K562 (cell line): ENCODE measurements around the gene CCDC183. TPM values are rescaled to one million over a fixed set of nuclear protein-coding genes. Genes with fewer than 3 reads are reported as not detected.

Source experiments
- ATAC-seq: fragments of 200-7000 bp; cut with Tn5 transposase; 3 replicates; pipeline ENCODE4 v1.9.1; 2020; ENCODE audit warnings: moderate library complexity
- BruUV-seq: library from RNA; stranded (reverse); fragments of 400-500 nt; replicated peaks from 2 replicates; lab custom pipeline; 2021; lab: Mats Ljungman, UMichigan
- CTCF ChIA-PET: fragments of 300-600 bp; formaldehyde crosslinking; extraction: SDS; loops from one replicate; lab custom pipeline; 2021; ENCODE audit warnings: low intra/inter-chr PET ratio; lab: Yijun Ruan, JAX
- POLR2A ChIA-PET: fragments of 300-600, 350-650 bp; sonication (Branson Sonifier 250); formaldehyde crosslinking; extraction: SDS; loops from one replicate; lab custom pipeline; 2021; ENCODE audit warnings: antibody characterized with exemption, inconsistent platforms; lab: Yijun Ruan, JAX
- DNase-seq, 4 experiments: peaks; one replicate each; pipeline versions ENCODE4 v3.0.0 to v3.0.0-alpha.2; 2011 to 2018; ENCODE audit warnings: low spot score in 3 of 4, mixed read lengths in 3 of 4; ENCODE audit errors: extremely low read depth in 1 of 4
- FAIRE-seq: peaks from 2 replicates; lab custom pipeline; 2011; peaks lifted over from hg19 to GRCh38; lab: Jason Lieb, UNC
- H2AFZ ChIP-seq: 2 replicates; pipeline ENCODE4 v1.6.0; 2011; ENCODE audit warnings: low read depth, low read length, control low read depth, inconsistent platforms
- H3K27ac ChIP-seq: fragments of 200-600 bp; 3 replicates; pipeline ENCODE4 v1.8.0; 2011; ENCODE audit warnings: low read depth, mild to moderate bottlenecking, control low read depth, inconsistent platforms, low read length, moderate library complexity, mixed read lengths; ENCODE audit errors: extremely low read depth
- H3K27me3 ChIP-seq, 2 experiments: fragments of 300-600 bp in 1 of 2; 2 replicates in 1 of 2; 3 replicates in 1 of 2; pipeline versions ENCODE4 v1.6.0 to v1.8.0; 2011; ENCODE audit warnings: inconsistent platforms in 2 of 2, low read length in 2 of 2, mild to moderate bottlenecking in 1 of 2, mixed read lengths in 1 of 2, moderate library complexity in 1 of 2; ENCODE audit not compliant: control insufficient read depth in 2 of 2, insufficient read depth in 2 of 2
- H3K36me3 ChIP-seq: fragments of 300-600 bp; 3 replicates; pipeline ENCODE4 v1.8.0; 2011; ENCODE audit warnings: mild to moderate bottlenecking, low read length, inconsistent platforms; ENCODE audit not compliant: control insufficient read depth, insufficient read depth
- H3K4me1 ChIP-seq, 2 experiments: fragments of 200-600 bp in 1 of 2; replicated peaks in 1 of 2; 2 replicates in 1 of 2; 3 replicates in 1 of 2; pipeline versions ENCODE4 v1.5.1 to v1.8.0; 2011; ENCODE audit warnings: inconsistent platforms in 2 of 2, low read length in 2 of 2, mild to moderate bottlenecking in 1 of 2, mixed read lengths in 1 of 2, moderate library complexity in 1 of 2; ENCODE audit not compliant: control insufficient read depth in 2 of 2, insufficient read depth in 2 of 2
- H3K4me2 ChIP-seq: 2 replicates; pipeline ENCODE4 v1.6.1; 2011; ENCODE audit warnings: low read length, control low read depth, inconsistent platforms, mixed read lengths; ENCODE audit not compliant: insufficient read depth
- H3K4me3 ChIP-seq: fragments of 200-600 bp; sonication (generic), shearing (Covaris generic); 2 replicates; pipeline ENCODE4 v1.5.1; 2016; ENCODE audit warnings: control low read depth, inconsistent platforms
- H3K79me2 ChIP-seq: fragments of 200-600 bp; 3 replicates; pipeline ENCODE4 v1.8.0; 2011; ENCODE audit warnings: low read length, inconsistent platforms; ENCODE audit not compliant: control insufficient read depth, insufficient read depth
- H3K9ac ChIP-seq, 2 experiments: 2 replicates each; pipeline versions ENCODE4 v1.6.0 to v1.6.1; 2011; ENCODE audit warnings: low read depth in 2 of 2, low read length in 2 of 2, control low read depth in 1 of 2, inconsistent platforms in 1 of 2, mild to moderate bottlenecking in 1 of 2, mixed read lengths in 1 of 2; ENCODE audit not compliant: insufficient read depth in 1 of 2
- H3K9me1 ChIP-seq: one replicate; pipeline ENCODE4 v1.6.0; 2011; ENCODE audit warnings: inconsistent platforms, mild to moderate bottlenecking, low read length, moderate library complexity; ENCODE audit not compliant: control insufficient read depth, insufficient read depth
- H3K9me3 ChIP-seq: replicated peaks from 2 replicates; pipeline ENCODE4 v1.5.1; 2011; ENCODE audit warnings: low read depth, low read length, inconsistent platforms; ENCODE audit not compliant: control insufficient read depth, insufficient read depth
- H4K20me1 ChIP-seq: replicated peaks from 2 replicates; pipeline ENCODE4 v1.6.1; 2011; ENCODE audit warnings: low read length, inconsistent platforms, mixed read lengths; ENCODE audit not compliant: control insufficient read depth, insufficient read depth
- BCLAF1 ChIP-seq, 2 experiments: fragments of 450-650 bp in 1 of 2; IDR thresholded peaks; 2 replicates each; pipeline ENCODE4 v1.6.1; 2011 to 2017; ENCODE audit warnings: low read depth in 2 of 2, antibody characterized with exemption in 1 of 2, borderline replicate concordance in 1 of 2, low read length in 1 of 2, mild to moderate bottlenecking in 1 of 2, mixed read lengths in 1 of 2; ENCODE audit not compliant: control insufficient read depth in 1 of 2
- NFE2L1 ChIP-seq: fragments of 450-650 bp; IDR thresholded peaks from 2 replicates; pipeline ENCODE4 v1.6.1; 2016; ENCODE audit warnings: missing genetic modification characterization, low read depth, mild to moderate bottlenecking, missing compliant biosample characterization, moderate library complexity, borderline replicate concordance
- RFX5 ChIP-seq: IDR thresholded peaks from 2 replicates; pipeline ENCODE4 v1.6.1; 2011; ENCODE audit warnings: low read depth, mild to moderate bottlenecking, improper control_type of control experiment, low read length
- SNRNP70 ChIP-seq: fragments of 200-400 bp; formaldehyde crosslinking; optimal IDR thresholded peaks from 2 replicates; pipeline ENCODE3; 2017; ENCODE audit warnings: low read depth, low read length
- TAF15 ChIP-seq: fragments of 200-400 bp; formaldehyde crosslinking; IDR thresholded peaks from 2 replicates; pipeline ENCODE4 v1.6.1; 2017; ENCODE audit warnings: mild to moderate bottlenecking, low read depth, low read length, moderate library complexity
- TARDBP ChIP-seq: fragments of 450-650 bp; IDR thresholded peaks from 2 replicates; pipeline ENCODE4 v1.6.1; 2016
- TCFL5 ChIP-seq: fragments of 250-450 bp; sonication (Bioruptor Pico); conservative IDR thresholded peaks from 2 replicates; pipeline ENCODE4 v1.6.1; 2021; ENCODE audit warnings: mild to moderate bottlenecking, moderate library complexity, matching md5 sums
- ZBTB7A ChIP-seq: IDR thresholded peaks from 2 replicates; pipeline ENCODE4 v1.6.1; 2011; ENCODE audit warnings: low read depth, mild to moderate bottlenecking, low read length, moderate library complexity, borderline replicate concordance; ENCODE audit not compliant: control insufficient read depth
- ZBTB8A ChIP-seq: fragments of 450-650 bp; IDR thresholded peaks from 2 replicates; pipeline ENCODE4 v1.6.1; 2018; ENCODE audit warnings: mild to moderate bottlenecking, moderate library complexity; ENCODE audit not compliant: partially characterized antibody
- ZNF740 ChIP-seq, 3 experiments: fragments of 200-800 bp in 1 of 3; sonication (Bioruptor generic) in 1 of 3; sonication (generic) in 1 of 3; formaldehyde crosslinking in 1 of 3; IDR thresholded peaks; 2 replicates each; pipeline versions ENCODE4 v1.6.1 to v1.8.0; 2016 to 2022; ENCODE audit warnings: mild to moderate bottlenecking in 2 of 3, missing compliant biosample characterization in 2 of 3, missing genetic modification characterization in 2 of 3, missing genetic modification reagents in 1 of 3
- WGBS: fragments of 100-300 bp; shearing (Covaris generic); methylation state at CpG from one replicate; pipeline ENCODE4 v1.1.6; 2016; ENCODE audit warnings: low coverage, mixed read lengths; ENCODE audit not compliant: insufficient coverage; ENCODE audit errors: missing lambda C conversion rate; 5-methylcytosine and 5-hydroxymethylcytosine counted together
- in situ Hi-C: fragments of 300-500 bp; cut with MboI; formaldehyde crosslinking; loops from 4 replicates; pipeline ENCODE4 v1.15.0; 2018; ENCODE audit warnings: inconsistent platforms, mixed read lengths
- intact Hi-C: fragments of 100-400 bp; cut with micrococcal nuclease; formaldehyde crosslinking; loops from 2 replicates; pipeline ENCODE4 v1.14.2; 2022
- polyA plus RNA-seq, 8 experiments: library from polyadenylated mRNA; depleted of rRNA in 4 of 8; stranded (reverse) in 5 of 8; unstranded in 3 of 8; fragments of >200 nt; fragmentation: Nextera tagmentation in 2 of 8; fragmentation: Illumina TruSeq in 1 of 8; extraction: Ambion mirVana in 2 of 8; extraction: Trizol in 1 of 8; gene quantifications; 2 replicates each; pipeline versions ENCODE4 v1.2.1 to v1.2.3, GENCODE V29; 2011 to 2014; ENCODE audit warnings: inconsistent platforms in 1 of 8, missing spikeins in 1 of 8
- total RNA-seq, 7 experiments: library from RNA; depleted of rRNA in 6 of 7; stranded (reverse); fragments of >200 nt in 6 of 7; fragmentation: Illumina TruSeq in 2 of 7; extraction: Trizol in 2 of 7; gene quantifications; 2 replicates each; pipeline versions ENCODE4 v1.2.1 to v1.2.3, GENCODE V29; 2011 to 2021; ENCODE audit warnings: low replicate concordance in 1 of 7
- TF ChIP-seq, protein P1 (sequence below), 2 experiments: fragments of 450-650 bp in 1 of 2; sonication (generic) in 1 of 2; formaldehyde crosslinking in 1 of 2; IDR thresholded peaks in 1 of 2; conservative IDR thresholded peaks in 1 of 2; 2 replicates each; pipeline versions ENCODE4 v1.6.1 to v1.8.1; 2016 to 2023; ENCODE audit warnings: mild to moderate bottlenecking in 2 of 2, moderate library complexity in 2 of 2, inconsistent platforms in 1 of 2, missing genetic modification reagents in 1 of 2
- TF ChIP-seq, protein P2 (sequence below): IDR thresholded peaks from 2 replicates; pipeline ENCODE4 v1.6.1; 2016; ENCODE audit warnings: missing genetic modification characterization, missing compliant biosample characterization

The CCDC183 gene
- total and polyA plus RNA-seq, 9 of the 15 experiments (the other 6 are each of a cell fraction or from before 2014, with no cell fraction given): 0.21 to 0.60 (median 0.29) TPM; not detected in 4

- FAIRE-seq (no peak), DNase-seq (peak; percentile 88 to 95 (median 92)), ATAC-seq (peak; percentile 72)
- Histone ChIP-seq H3K79me2 (peaks cover 62% of the 10 kb centered on the region), H3K4me1 (peaks cover 26 to 56% of the 10 kb centered on the region in 2 experiments), H3K9me3 (no peaks in the 10 kb centered on the region), H3K27ac (peak within 1 kb of the TSS; percentile 91), H3K4me2 (peak within 1 kb of the TSS; percentile 94), H3K9ac (peak within 1 kb of the TSS; percentile 77 to 99), H2AFZ (peak within 1 kb of the TSS; percentile 94), H3K36me3 (peaks cover 42% of the 10 kb centered on the region), H3K9me1 (no peaks in the 10 kb centered on the region), H4K20me1 (no peaks in the 10 kb centered on the region), H3K4me3 (peak within 1 kb of the TSS; percentile 97), H3K27me3 (no peaks in the 10 kb centered on the region)
- in situ Hi-C loops: no loop called here
- BruUV-seq: TSS peak; percentile 84
- POLR2A ChIA-PET: interaction anchor here (0.6 to 3.6 kb wide), 9 partner anchors 8 to 279 kb away, joined by 3 to 14 read pairs (median 3); no protein-coding TSS in a partner anchor
- intact Hi-C loops: no loop called here
- CTCF ChIA-PET: no interaction called here
- under 1% methylated on average over 80 of the region's 96 CpGs for WGBS
- TF ChIP-seq ZBTB7A (no peak), SNRNP70 (no peak), TCFL5 (CRISPR knock-in tag) (no peak), TARDBP (peak; percentile 24; the same call in 1 of the 2 replicates), ZBTB8A (no peak), ZNF740 (CRISPR knock-in tag; IDR thresholded peaks at IDR 0.05) (no peak), ZNF740 (tag; IDR thresholded peaks at IDR 0.05) (no peak), RFX5 (no peak), TAF15 (no peak), BCLAF1 (IDR thresholded peaks at IDR 0.05; ENCODE audit: borderline replicate concordance in 1 of 2, control insufficient read depth in 1 of 2, low read depth in 2 of 2, low read length in 1 of 2) (no peak), NFE2L1 (tag) (no peak)
- TF ChIP-seq, protein P1, sequence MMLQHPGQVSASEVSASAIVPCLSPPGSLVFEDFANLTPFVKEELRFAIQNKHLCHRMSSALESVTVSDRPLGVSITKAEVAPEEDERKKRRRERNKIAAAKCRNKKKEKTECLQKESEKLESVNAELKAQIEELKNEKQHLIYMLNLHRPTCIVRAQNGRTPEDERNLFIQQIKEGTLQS (IDR thresholded peaks at IDR 0.05): no peak
- TF ChIP-seq, protein P1 (CRISPR knock-in tag; conservative IDR thresholded peaks at IDR 0.05): no peak
- TF ChIP-seq, protein P2, sequence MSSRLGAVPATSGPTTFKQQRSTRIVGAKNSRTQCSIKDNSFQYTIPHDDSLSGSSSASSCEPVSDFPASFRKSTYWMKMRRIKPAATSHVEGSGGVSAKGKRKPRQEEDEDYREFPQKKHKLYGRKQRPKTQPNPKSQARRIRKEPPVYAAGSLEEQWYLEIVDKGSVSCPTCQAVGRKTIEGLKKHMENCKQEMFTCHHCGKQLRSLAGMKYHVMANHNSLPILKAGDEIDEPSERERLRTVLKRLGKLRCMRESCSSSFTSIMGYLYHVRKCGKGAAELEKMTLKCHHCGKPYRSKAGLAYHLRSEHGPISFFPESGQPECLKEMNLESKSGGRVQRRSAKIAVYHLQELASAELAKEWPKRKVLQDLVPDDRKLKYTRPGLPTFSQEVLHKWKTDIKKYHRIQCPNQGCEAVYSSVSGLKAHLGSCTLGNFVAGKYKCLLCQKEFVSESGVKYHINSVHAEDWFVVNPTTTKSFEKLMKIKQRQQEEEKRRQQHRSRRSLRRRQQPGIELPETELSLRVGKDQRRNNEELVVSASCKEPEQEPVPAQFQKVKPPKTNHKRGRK (tag): no peak
These were observed 11.3 kb downstream of the CCDC183 start, which contains the start of gene RABL6 for GRCh38 chr9:136807281-136808074. Gene RABL6, plus strand, starts transcription at chr9:136807948. Its CDS starts 249 bp downstream, at chr9:136808197.
